Measurements from ENCODE around the gene RNF39. TPM values are rescaled to one million over a fixed set of nuclear protein-coding genes. Genes with fewer than 3 reads are reported as not detected.

Gene RNF39
- polyA plus RNA-seq, 1 donor from 2014 or later, result not detected

DNA sequence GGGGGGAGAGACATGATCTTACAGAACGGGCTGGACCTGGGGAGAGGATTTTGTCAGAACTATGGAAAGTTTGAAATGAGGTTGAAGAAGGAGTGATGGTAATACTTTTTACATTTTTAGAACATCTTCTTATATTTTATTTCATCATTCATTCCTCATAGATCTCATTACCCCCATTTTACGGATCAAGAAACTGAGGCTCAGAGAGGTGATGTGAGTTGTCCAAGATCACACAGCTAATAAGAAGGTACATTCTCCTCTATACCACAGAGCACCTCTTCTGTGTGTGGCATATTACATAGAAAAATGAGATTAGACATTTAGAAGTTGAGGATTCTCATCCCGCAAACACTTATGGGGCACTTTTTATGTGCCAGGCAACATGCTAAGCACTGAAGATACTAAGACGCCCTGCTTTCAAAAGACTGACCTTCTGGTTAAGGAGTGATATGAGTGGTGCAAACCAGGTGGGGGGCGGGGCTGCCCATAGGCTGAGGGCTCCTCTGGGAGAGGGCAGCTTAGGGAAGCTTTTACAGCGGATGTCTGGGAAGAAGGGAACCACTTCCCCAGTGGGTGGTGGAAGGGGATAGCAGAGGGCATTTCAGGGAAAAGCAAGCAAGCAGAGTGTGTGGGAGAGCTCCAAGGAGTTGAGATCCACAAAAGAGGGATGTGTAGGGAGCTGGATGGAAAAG is 17.4 kb upstream of the RNF39 start:
- no peak overlapping the region for H3K9ac ChIP-seq (ENCODE audit: low read length)
- H3K4me2 ChIP-seq (ENCODE audit: low read length), result no peak overlapping the region
- H3F3A ChIP-seq (ENCODE audit: insufficient read depth, low read length, poor library complexity, severe bottlenecking), result no peaks in the 10 kb centered on the region
- H4K20me1 ChIP-seq (ENCODE audit: insufficient read depth), result no peaks in the 10 kb centered on the region
- TF ChIP-seq, protein P1, sequence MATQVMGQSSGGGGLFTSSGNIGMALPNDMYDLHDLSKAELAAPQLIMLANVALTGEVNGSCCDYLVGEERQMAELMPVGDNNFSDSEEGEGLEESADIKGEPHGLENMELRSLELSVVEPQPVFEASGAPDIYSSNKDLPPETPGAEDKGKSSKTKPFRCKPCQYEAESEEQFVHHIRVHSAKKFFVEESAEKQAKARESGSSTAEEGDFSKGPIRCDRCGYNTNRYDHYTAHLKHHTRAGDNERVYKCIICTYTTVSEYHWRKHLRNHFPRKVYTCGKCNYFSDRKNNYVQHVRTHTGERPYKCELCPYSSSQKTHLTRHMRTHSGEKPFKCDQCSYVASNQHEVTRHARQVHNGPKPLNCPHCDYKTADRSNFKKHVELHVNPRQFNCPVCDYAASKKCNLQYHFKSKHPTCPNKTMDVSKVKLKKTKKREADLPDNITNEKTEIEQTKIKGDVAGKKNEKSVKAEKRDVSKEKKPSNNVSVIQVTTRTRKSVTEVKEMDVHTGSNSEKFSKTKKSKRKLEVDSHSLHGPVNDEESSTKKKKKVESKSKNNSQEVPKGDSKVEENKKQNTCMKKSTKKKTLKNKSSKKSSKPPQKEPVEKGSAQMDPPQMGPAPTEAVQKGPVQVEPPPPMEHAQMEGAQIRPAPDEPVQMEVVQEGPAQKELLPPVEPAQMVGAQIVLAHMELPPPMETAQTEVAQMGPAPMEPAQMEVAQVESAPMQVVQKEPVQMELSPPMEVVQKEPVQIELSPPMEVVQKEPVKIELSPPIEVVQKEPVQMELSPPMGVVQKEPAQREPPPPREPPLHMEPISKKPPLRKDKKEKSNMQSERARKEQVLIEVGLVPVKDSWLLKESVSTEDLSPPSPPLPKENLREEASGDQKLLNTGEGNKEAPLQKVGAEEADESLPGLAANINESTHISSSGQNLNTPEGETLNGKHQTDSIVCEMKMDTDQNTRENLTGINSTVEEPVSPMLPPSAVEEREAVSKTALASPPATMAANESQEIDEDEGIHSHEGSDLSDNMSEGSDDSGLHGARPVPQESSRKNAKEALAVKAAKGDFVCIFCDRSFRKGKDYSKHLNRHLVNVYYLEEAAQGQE (IDR thresholded peaks at IDR 0.05; ENCODE audit: borderline replicate concordance), result no peak
- TF ChIP-seq TAF1 (IDR thresholded peaks at IDR 0.05; ENCODE audit: low read depth), result no peak
- no peak for TF ChIP-seq EZH2 (IDR thresholded peaks at IDR 0.05; ENCODE audit: borderline replicate concordance, insufficient read depth, low read length, poor library complexity, severe bottlenecking)
- TF ChIP-seq MXI1 (conservative IDR thresholded peaks at IDR 0.05; ENCODE audit: poor library complexity, severe bottlenecking), result no peak
- TF ChIP-seq, protein P2, sequence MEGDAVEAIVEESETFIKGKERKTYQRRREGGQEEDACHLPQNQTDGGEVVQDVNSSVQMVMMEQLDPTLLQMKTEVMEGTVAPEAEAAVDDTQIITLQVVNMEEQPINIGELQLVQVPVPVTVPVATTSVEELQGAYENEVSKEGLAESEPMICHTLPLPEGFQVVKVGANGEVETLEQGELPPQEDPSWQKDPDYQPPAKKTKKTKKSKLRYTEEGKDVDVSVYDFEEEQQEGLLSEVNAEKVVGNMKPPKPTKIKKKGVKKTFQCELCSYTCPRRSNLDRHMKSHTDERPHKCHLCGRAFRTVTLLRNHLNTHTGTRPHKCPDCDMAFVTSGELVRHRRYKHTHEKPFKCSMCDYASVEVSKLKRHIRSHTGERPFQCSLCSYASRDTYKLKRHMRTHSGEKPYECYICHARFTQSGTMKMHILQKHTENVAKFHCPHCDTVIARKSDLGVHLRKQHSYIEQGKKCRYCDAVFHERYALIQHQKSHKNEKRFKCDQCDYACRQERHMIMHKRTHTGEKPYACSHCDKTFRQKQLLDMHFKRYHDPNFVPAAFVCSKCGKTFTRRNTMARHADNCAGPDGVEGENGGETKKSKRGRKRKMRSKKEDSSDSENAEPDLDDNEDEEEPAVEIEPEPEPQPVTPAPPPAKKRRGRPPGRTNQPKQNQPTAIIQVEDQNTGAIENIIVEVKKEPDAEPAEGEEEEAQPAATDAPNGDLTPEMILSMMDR (IDR thresholded peaks at IDR 0.05; ENCODE audit: poor library complexity, severe bottlenecking), result no peak
- no peak for TF ChIP-seq POLR2AphosphoS5 (IDR thresholded peaks at IDR 0.05)
- TF ChIP-seq RAD21 (conservative IDR thresholded peaks at IDR 0.05), result no peak
- no peak for TF ChIP-seq SMC3 (conservative IDR thresholded peaks at IDR 0.05; ENCODE audit: poor library complexity)
- TF ChIP-seq EP300 (conservative IDR thresholded peaks at IDR 0.05; ENCODE audit: poor library complexity, severe bottlenecking), result no peak
- no peak overlapping the region for H2AFZ ChIP-seq (ENCODE audit: low read depth, low read length)
- H3K36me3 ChIP-seq (ENCODE audit: insufficient read depth, low read length), result no peaks in the 10 kb centered on the region
- no peak overlapping the region for H3K27ac ChIP-seq (ENCODE audit: low read length)
- H3K79me2 ChIP-seq (replicated peaks; ENCODE audit: insufficient read depth, low read length), result no peaks in the 10 kb centered on the region
- no peaks in the 10 kb centered on the region for H3K9me2 ChIP-seq (ENCODE audit: insufficient read depth, low read length)
- peaks cover 21% of the 10 kb centered on the region for H3K27me3 ChIP-seq (ENCODE audit: insufficient read depth, low read depth, low read length)
- no peaks in the 10 kb centered on the region for H3K9me3 ChIP-seq (ENCODE audit: low read length)
- H3K4me3 ChIP-seq (ENCODE audit: low read length), result no peak overlapping the region

DNA sequence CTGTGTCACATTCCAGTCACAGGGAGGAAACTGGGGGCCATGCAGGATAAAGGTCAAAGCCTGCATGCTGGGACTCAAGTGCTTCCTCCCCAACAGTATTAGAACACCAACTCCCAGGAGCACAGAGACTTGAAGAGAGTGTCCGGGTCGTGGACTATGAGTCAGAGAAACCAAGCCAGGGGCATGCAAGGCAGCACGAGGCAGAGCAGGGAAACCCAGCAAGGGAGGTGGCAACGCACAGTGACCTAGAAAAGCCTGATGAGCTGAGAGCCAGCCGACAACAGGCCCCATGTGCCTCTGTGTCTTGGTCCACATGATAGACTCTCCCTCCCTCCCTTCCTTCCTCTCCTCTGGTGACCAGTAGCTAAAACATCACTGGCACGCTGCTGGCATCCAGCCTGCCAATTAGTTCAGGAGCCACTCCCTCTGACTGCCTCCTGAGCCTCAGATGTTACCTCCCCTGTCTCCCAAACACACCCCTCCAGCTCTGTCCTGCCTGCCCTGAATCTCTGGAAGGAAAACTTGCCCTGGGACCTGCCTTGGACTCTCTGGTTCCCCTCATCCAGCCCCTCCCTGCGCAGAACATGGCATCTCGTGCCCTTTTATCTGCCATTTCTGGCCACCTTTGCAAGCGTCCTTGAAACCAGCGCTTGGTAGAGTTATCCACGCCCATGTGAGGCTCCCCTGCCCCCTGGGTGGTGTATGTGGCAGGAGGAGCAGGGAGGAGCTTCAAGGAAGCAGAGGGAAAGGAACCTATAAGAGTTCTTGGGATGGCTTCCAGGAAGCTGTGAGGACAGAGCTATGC is 16.2 kb upstream of the RNF39 start:
- Histone ChIP-seq H3K4me3 (ENCODE audit: low read length) (no peak overlapping the region), H3K4me2 (ENCODE audit: low read length) (no peak overlapping the region), H3K27me3 (ENCODE audit: insufficient read depth, low read depth, low read length) (peaks cover 14% of the 10 kb centered on the region), H3K79me2 (replicated peaks; ENCODE audit: insufficient read depth, low read length) (no peaks in the 10 kb centered on the region), H3K9me3 (ENCODE audit: low read length) (no peaks in the 10 kb centered on the region), H4K20me1 (ENCODE audit: insufficient read depth) (no peaks in the 10 kb centered on the region), H3K36me3 (ENCODE audit: insufficient read depth, low read length) (no peaks in the 10 kb centered on the region), H2AFZ (ENCODE audit: low read depth, low read length) (no peak overlapping the region), H3K9ac (ENCODE audit: low read length) (no peak overlapping the region), H3K9me2 (ENCODE audit: insufficient read depth, low read length) (no peaks in the 10 kb centered on the region), H3F3A (ENCODE audit: insufficient read depth, low read length, poor library complexity, severe bottlenecking) (no peaks in the 10 kb centered on the region), H3K27ac (ENCODE audit: low read length) (no peak overlapping the region)
- TF ChIP-seq MXI1 (conservative IDR thresholded peaks at IDR 0.05; ENCODE audit: poor library complexity, severe bottlenecking), result no peak
- TF ChIP-seq RAD21 (conservative IDR thresholded peaks at IDR 0.05), result no peak
- no peak for TF ChIP-seq POLR2AphosphoS5 (IDR thresholded peaks at IDR 0.05)
- no peak for TF ChIP-seq EP300 (conservative IDR thresholded peaks at IDR 0.05; ENCODE audit: poor library complexity, severe bottlenecking)
- TF ChIP-seq, protein P2 (IDR thresholded peaks at IDR 0.05; ENCODE audit: poor library complexity, severe bottlenecking), result no peak
- no peak for TF ChIP-seq EZH2 (IDR thresholded peaks at IDR 0.05; ENCODE audit: borderline replicate concordance, insufficient read depth, low read length, poor library complexity, severe bottlenecking)
- TF ChIP-seq, protein P1 (IDR thresholded peaks at IDR 0.05; ENCODE audit: borderline replicate concordance), result no peak
- TF ChIP-seq SMC3 (conservative IDR thresholded peaks at IDR 0.05; ENCODE audit: poor library complexity), result no peak
- TF ChIP-seq TAF1 (IDR thresholded peaks at IDR 0.05; ENCODE audit: low read depth), result no peak
